ENCODE data around the gene YTHDF1. TPM values are rescaled to one million over a fixed set of nuclear protein-coding genes. Genes with fewer than 3 reads are reported as not detected.
"Not testable (repeated sequence)": the region's sequence is repeated elsewhere in the genome, so short reads cannot be mapped to it uniquely, and the experiment has no call there.

The YTHDF1 gene
- total RNA-seq, 1 experiment from 2014 or later, result 22.5 TPM

DNA sequence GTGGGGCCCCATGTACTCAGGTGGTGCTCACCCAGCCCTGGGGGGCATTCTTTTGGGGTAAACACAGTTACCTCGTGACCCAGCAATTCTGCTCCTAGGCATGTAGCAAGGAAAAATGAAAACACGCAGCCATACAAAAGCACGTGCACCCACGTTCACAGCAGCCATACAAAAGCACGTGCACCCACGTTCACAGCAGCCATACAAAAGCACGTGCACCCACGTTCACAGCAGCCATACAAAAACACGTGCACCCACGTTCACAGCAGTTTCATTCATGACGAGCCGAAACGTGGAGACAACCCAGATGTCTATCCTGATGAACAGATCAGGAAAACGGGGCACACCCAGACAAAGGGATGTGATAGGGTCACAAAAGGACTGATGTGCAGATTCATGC, 57.1 kb downstream of the YTHDF1 start:
- no peak for DNase-seq (ENCODE audit: low read depth)

- no peak for DNase-seq (ENCODE audit: low read depth)
Observed at GRCh38 chr20:63158352-63158751, 57.6 kb downstream of the YTHDF1 start.

DNA sequence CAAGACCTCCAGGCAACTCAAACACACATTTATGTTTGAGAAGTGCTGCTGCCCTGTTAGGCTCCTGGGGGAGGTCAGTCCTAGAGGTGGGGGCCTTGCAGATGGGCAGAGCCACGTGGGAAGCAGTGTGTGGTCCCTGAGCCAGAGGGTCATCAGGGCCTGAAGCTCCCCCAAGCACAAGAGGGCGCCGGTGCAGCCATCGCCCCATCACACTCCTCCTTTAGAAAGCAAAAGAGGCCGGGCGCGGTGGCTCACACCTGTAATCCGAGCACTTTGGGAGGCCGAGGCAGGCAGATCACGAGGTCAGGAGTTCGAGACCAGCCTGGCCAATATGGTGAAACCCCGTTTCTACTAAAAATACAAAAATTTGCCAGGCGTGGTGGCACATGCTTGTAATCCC, 58.5 kb downstream of the YTHDF1 start:
- DNase-seq (ENCODE audit: low read depth), result not testable (repeated sequence)

- DNase-seq (ENCODE audit: low read depth), result peak; percentile 33
Observed at GRCh38 chr20:63156221-63156671, 59.7 kb downstream of the YTHDF1 start.

DNA sequence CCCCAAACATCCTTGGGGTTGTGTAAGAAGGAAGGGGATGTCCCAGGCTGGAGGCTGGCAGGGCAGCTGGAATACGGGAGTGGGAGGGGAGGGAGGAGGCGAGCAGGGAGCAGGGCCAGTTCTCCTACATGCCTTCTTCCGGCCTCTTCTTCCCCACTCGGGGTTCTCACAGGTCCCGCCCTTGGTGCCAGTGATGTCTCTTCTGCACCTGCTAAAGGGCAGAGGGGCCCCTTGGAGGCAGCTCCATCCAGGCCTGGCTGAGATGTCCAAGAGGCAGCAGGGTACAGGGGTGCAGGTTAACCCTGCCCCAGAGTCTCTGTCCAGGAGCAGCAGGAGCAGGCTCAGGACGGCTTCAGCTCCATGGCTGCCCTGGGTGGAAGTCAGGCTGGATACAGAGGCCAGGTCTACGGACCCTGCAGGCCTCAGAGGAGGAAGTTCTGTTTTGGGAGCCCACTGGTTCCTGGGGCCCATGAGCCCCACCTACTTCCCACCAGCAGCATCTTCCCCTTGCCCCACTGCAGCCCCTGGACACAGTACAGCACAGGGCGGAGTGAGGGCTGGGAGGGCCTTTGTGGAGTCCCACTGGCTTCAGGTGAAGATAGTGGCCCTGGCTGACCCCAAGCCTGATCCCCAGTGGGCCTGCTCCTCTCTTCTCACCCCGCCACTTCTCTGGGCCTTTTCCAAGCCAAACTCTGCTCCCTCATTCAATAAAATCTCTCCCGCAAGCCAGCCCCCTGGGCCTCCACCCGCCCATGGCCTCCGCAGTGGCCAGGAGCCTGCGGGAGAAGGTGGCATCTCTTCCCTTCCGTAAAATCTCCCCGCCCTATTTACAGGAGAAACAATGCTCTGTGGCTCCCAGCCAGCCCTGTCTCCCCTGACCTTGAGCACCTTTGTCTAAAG, 60.4 kb downstream of the YTHDF1 start:
- no peak for DNase-seq (ENCODE audit: low read depth)

DNA sequence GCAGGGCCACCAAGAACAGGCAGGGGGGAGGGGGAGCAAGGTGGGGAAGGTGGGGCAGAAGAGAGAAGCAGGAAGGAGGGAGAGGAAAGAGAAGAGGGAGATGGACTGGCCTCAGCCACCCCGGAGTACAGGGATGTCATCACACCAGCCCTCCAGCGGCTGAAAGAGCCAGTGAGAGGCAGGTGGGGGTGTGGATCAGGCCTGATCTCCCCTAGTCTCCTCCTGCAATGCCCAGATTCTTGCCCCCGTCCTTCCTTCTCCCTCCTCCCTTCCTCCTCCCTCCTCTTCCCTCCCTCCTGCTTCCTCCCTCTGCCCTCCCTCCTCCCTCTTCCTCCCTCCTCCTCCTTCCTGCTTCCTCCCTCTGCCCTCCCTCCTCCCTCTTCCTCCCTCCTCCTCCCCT, 61.5 kb downstream of the YTHDF1 start:
- no peak for DNase-seq (ENCODE audit: low read depth)

- no peak for DNase-seq (ENCODE audit: low read depth)
Observed at GRCh38 chr20:63153254-63154221, 62.4 kb downstream of the YTHDF1 start.

DNA sequence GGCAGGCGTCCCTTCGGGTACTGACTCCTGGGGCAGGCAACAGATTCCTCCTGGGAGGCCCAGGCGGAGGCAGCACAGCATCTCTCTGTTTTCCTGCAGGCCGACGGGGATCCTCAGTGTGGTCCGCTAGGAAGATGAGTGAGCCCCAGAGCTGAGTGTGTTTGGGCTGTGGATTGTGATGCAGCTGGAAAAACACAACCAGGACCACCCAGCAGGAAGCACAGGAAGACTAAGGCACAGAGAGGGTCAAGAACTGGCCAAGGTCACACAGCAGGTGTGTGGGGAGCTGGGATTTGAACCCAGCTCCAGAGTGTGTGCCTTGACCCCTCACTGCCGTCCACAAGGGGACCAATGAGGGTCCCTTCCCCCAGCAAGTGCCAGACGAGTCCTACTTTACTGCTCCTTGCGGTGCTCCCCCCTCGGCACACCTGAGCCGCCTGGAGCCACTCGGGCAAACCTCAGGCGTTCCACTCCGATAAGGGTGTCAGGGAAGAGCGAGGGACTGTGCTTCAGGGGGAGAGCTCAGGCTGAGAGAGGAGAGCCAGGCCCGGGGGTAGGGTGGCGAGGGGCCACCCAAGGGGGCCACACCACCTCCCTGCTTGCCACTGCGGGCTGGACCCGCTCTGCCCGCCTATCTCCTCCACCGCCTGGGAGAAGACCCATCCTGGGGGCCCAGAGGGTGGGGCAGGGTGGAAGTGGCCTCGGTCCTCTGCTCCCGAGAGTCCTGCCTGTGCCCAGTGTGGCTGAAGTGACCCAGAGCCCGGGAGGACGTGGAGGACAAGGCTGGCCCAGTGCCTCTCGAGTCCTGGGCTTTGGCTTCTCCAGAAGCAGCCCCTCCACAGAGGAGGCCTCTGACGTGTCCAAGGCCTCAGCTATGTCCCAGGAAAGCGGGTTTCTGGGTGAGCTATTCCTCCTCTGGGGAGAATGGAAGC, 63.3 kb downstream of the YTHDF1 start:
- DNase-seq (ENCODE audit: low read depth), result no peak

DNA sequence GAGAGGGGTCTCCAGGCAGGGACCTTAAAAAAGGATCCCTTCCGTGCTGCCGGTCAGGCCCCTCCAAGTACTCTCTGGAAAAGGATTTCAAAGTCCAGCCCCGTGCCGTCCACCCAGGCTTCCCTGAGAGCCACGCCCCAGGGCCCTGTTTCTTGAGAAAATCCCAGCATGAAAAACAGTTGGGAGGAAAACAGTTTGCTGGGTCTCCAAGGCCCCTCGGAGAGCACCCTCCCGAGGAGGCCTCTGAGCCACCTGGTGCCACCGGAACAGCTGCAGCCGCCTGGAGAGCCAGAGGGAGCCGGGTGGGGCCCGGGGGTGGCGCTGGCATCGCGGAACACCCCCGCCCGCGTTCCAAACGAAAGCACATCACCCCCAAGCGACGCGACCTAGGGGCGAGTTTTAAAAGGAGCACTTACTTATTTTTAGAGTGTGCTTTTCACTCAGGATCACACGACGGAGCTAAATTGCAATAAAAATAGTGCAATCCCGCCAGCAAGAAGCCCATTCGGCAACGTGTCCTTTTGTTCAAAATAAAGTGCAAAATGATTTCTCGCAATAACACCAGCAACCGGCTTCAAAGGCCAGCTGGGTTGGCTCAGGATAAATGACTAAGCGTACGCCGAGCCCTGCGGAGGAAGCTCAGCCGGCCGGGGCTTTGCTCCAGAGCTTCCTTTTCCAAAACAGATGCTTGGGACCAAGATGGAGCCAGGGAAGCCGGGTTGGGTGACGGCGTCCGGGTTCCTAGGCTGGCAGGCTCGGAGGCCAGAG, 64.2 kb downstream of the YTHDF1 start:
- DNase-seq (ENCODE audit: low read depth), result peak; percentile 54

DNA sequence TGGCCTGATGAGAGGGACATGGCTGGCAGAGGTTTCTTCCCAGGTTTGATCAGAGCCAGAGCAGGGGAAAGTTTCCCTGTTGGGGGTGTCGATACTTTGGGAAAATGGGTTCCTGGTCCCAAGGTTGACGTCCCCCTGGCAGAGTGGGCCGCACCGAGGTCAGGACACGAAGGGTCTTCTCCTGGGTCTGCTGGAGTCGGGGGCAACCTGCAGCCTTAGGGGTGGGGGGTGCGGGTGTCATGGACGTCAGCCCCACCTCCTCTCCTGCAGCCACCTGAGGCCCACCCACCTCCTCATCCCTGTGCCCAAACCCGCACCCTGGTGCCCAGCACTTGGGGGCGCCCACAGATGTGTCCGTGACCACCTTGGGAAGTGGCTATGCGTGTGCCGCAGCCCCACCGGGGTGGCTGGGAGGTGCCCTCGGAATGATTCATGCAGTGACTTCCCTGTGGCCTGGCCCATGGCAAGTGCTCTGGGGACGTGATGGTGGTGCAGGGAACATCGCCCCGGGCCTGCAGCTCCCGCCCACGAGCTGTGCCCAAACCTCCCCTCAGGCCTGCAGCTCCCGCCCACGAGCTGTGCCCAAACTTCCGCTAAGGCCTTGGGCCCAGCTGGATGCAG, 64.9 kb downstream of the YTHDF1 start:
- DNase-seq (ENCODE audit: low read depth), result peak; percentile 26

- no peak for DNase-seq (ENCODE audit: low read depth)
Observed at GRCh38 chr20:63150391-63150898, 65.5 kb downstream of the YTHDF1 start.

GRCh38 chr20:63149531-63150192, 66.3 kb downstream of the YTHDF1 start:
- DNase-seq (ENCODE audit: low read depth), result no peak

GRCh38 chr20:63148696-63149095, 67.2 kb downstream of the YTHDF1 start:
- no peak for DNase-seq (ENCODE audit: low read depth)

GRCh38 chr20:63147532-63147931, 68.4 kb downstream of the YTHDF1 start:
- DNase-seq (ENCODE audit: low read depth), result no peak

Other genes starting within 250 kb of the YTHDF1 start
- gene BHLHE23, start 209.2 kb downstream of the YTHDF1 start, total RNA-seq (2014; rRNA removed; shearing (Covaris generic)), result not detected in 2 replicates
- 0.51 and 1.7 TPM in 2 replicates for gene BIRC7, start 19.8 kb upstream of the YTHDF1 start, total RNA-seq (2014; rRNA removed; shearing (Covaris generic))
- 10.6 and 12.9 TPM in 2 replicates for gene NKAIN4, start 38.3 kb upstream of the YTHDF1 start, total RNA-seq (2014; rRNA removed; shearing (Covaris generic))
- gene ARFGAP1, start 56.7 kb upstream of the YTHDF1 start, total RNA-seq (2014; rRNA removed; shearing (Covaris generic)), result 79.6 and 85.6 TPM in 2 replicates
- 0.97 and 1.3 TPM in 2 replicates for gene COL20A1, start 77.1 kb upstream of the YTHDF1 start, total RNA-seq (2014; rRNA removed; shearing (Covaris generic))
- not detected in 2 replicates for gene CHRNA4, start 145.2 kb upstream of the YTHDF1 start, total RNA-seq (2014; rRNA removed; shearing (Covaris generic))

All from Daoy (cell line).